Activated CD4-positive, alpha-beta memory T cell treated with anti-CD3 and anti-CD28 coated beads, Interleukin-2, amount 10 ng/mL, durations not matched to agents 7 days and 5 days (primary cell): ENCODE data around the gene TMEM213. TPM values are rescaled to one million over a fixed set of nuclear protein-coding genes. Genes with fewer than 3 reads are reported as not detected.

Experiments used
- CTCF ChIA-PET: fragments of 350-600 bp; sonication (Branson Sonifier 250); formaldehyde crosslinking; loops from one replicate; lab custom pipeline; 2021; ENCODE audit warnings: antibody characterized with exemption, inconsistent platforms; lab: Charles Lee
- POLR2A ChIA-PET: fragments of 350-600 bp; sonication (Branson Sonifier 250); formaldehyde crosslinking; loops from one replicate; lab custom pipeline; 2021; ENCODE audit warnings: antibody characterized with exemption; lab: Charles Lee
- DNase-seq: peaks from one replicate; pipeline ENCODE4 v3.0.0-alpha.2; 2020
- H3K27ac Mint-ChIP-seq: one replicate; pipeline ENCODE4 v1.8.0; 2021; ENCODE audit warnings: mild to moderate bottlenecking, mixed read lengths
- H3K27me3 Mint-ChIP-seq: one replicate; pipeline ENCODE4 v1.8.0; 2021; ENCODE audit warnings: mixed read lengths
- H3K36me3 Mint-ChIP-seq: one replicate; pipeline ENCODE4 v1.8.0; 2021; ENCODE audit warnings: low read depth, mixed read lengths
- H3K4me1 Mint-ChIP-seq: one replicate; pipeline ENCODE4 v1.8.0; 2021; ENCODE audit warnings: mixed read lengths
- H3K4me3 Mint-ChIP-seq: one replicate; pipeline ENCODE4 v1.8.0; 2021; ENCODE audit warnings: mild to moderate bottlenecking, mixed read lengths
- H3K9me3 Mint-ChIP-seq: one replicate; pipeline ENCODE4 v1.8.0; 2021; ENCODE audit warnings: mixed read lengths
- total RNA-seq, 2 experiments: library from RNA; stranded (reverse); gene quantifications; one replicate each; pipeline ENCODE4 v1.2.3, GENCODE V29; 2021

TMEM213 gene, protein sequence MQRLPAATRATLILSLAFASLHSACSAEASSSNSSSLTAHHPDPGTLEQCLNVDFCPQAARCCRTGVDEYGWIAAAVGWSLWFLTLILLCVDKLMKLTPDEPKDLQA
- total RNA-seq, result 1 to 10 TPM in 1 of 2 experiments, under 1 TPM in 1; 0.73 to 1.1 TPM

DNA sequence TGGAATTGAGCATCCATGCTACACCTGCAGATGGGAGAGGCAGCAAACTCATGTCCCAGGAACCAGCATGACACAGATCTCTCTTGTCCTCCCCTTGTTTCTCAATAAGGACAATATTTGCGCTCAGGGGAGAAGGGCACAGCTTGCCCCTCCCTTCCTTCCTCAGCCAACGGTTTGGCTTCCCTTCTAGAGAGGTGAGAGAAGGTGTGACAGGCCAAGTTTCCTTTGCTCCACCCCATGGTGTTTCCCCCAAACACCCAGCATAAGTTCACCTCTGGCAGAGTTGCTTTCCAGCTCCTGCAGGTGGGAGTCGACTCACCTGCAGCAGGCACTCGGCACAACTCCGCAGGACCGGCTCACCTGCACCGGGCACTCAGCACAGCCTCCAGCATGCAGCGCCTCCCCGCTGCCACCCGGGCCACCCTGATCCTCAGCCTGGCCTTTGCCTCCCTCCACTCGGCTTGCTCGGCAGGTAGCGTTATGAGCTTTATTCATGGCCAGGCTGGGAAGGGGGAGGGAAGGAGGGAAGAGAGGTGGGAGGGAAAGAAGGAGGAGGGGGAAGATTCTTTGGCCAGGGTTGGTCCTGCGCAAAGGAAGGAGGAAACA is at the start of gene TMEM213, which contains the start of gene ATP6V0A4:
TMEM213 (plus strand) TSS at position 280 of the 606 bp plus-strand sequence; CDS start at position 391, 111 bp downstream.
ATP6V0A4 (minus strand) TSS at position 482 of the 606 bp plus-strand sequence. CDS start 26,949 bp downstream, outside the sequence.
- Mint-ChIP-seq H3K4me3 (no peak within 1 kb of the TSS), H3K9me3 (no peaks in the 10 kb centered on the region), H3K4me1 (peaks cover 25% of the 10 kb centered on the region), H3K27me3 (peaks cover 4% of the 10 kb centered on the region), H3K36me3 (no peaks in the 10 kb centered on the region), H3K27ac (no peak within 1 kb of the TSS)
- CTCF ChIA-PET, result no interaction called here
- DNase-seq, result no peak
- POLR2A ChIA-PET, result no interaction called here

DNA sequence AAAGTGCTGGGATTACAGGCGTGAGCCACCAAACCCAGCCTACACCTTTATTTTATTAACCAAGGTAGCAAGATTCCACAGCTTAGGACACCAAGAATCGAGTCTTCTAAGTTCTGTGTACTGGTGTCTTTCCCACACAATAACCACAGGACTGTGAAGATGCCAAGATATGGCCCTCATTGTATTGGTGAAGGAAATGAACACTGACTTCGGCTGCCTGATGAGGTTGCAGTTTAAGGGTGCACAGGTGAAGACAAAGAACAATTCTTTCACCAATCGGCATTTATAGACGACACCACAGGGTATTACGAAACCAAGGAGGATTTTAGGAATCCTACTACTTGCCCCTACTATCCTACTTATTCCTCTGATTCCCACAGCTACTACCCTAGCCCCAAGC is 49.1 kb upstream of the TMEM213 start:
- DNase-seq, result no peak
- CTCF ChIA-PET, result interaction anchor here (0.7 to 2.0 kb wide), 4 partner anchors 10 to 747 kb away, joined by 3 to 11 read pairs (median 4); partner anchors contain the start of gene CREB3L2
- H3K36me3 Mint-ChIP-seq, result no peaks in the 10 kb centered on the region
- no peak overlapping the region for H3K4me3 Mint-ChIP-seq
- H3K27me3 Mint-ChIP-seq, result no peaks in the 10 kb centered on the region
- no peaks in the 10 kb centered on the region for H3K9me3 Mint-ChIP-seq
- POLR2A ChIA-PET, result no interaction called here
- H3K27ac Mint-ChIP-seq, result no peak overlapping the region
- peaks cover 77% of the 10 kb centered on the region for H3K4me1 Mint-ChIP-seq

DNA sequence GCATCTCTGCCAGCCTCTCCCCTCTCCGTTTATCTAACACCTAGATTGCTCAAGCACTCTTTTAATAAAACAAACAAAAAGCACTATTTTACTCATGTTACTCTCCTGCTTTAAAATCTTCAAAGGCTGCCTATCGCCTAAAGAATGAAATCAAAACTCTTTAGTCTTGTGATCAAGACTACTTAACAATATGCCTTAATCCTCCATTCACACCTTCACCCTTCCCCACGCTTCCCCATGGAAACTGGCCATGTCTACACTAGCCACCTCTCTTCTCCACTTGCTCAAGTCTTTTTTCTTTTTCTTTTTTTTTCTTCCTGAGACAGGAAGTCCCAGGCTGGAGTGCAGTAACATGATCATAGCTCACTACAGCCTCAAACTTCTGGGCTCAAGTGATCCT is 47.8 kb upstream of the TMEM213 start:
- H3K4me3 Mint-ChIP-seq, result no peak overlapping the region
- no peaks in the 10 kb centered on the region for H3K27me3 Mint-ChIP-seq
- ChIA-PET CTCF (interaction anchor here (3.6 kb wide), 1 partner anchor 11 kb away, joined by 20 read pairs; no protein-coding TSS in a partner anchor), POLR2A (no interaction called here)
- peaks cover 77% of the 10 kb centered on the region for H3K4me1 Mint-ChIP-seq
- no peaks in the 10 kb centered on the region for H3K36me3 Mint-ChIP-seq
- DNase-seq, result no peak
- H3K9me3 Mint-ChIP-seq, result no peaks in the 10 kb centered on the region
- H3K27ac Mint-ChIP-seq, result no peak overlapping the region

DNA sequence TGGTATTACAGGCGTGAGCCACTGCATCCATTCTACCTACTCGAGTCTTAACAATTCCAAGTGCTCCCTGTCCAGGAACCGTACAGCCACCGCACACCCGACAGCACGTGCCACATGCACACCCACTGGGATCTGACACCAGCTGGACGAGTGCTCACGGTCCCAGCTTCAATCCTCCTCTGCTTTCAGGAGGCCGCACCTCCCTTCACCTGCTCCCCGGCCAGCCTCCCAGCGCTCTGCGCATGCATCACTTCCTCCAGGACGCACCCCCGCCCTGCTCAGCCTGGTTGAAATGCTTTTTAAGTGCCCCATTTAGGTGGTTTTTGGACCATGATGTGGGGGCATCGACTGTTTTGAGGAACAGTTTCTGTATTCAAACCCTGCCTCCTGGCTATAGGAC is 47.3 kb upstream of the TMEM213 start:
- no peak overlapping the region for H3K4me3 Mint-ChIP-seq
- no peaks in the 10 kb centered on the region for H3K27me3 Mint-ChIP-seq
- no peaks in the 10 kb centered on the region for H3K9me3 Mint-ChIP-seq
- ChIA-PET POLR2A (no interaction called here), CTCF (interaction anchor here (3.6 kb wide), 1 partner anchor 12 kb away, joined by 20 read pairs; no protein-coding TSS in a partner anchor)
- H3K27ac Mint-ChIP-seq, result no peak overlapping the region
- peaks cover 72% of the 10 kb centered on the region for H3K4me1 Mint-ChIP-seq
- DNase-seq, result no peak
- no peaks in the 10 kb centered on the region for H3K36me3 Mint-ChIP-seq

DNA sequence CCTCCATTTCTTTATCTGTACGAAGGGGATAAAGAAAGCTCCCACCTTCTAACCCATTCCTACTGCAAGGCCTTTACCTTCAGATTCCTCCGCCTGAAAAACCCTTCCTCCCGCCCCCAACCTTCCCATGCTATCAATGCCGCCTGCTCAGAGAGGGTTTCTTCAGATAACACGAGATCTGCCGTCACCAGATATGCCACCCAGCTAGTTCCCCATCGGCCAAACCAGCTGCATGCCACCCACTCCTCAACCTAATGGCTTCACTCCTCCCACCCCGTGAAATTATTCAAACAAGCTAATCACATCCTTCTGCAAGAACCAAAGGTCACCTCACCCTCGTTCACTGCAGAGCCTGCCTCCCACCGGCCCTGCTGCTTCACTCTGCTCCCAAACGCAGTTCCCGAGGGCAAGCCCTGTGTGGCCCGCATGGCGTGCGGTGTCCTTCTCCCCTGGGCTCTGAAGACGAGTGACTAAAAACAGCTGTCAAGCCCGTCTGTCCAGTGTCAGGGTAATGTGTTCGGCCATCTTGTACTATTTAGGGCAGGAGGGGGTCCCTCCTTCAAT is 46.8 kb upstream of the TMEM213 start:
- CTCF ChIA-PET, result interaction anchor here (3.6 kb wide), 1 partner anchor 12 kb away, joined by 20 read pairs; no protein-coding TSS in a partner anchor
- Mint-ChIP-seq H3K27me3 (no peaks in the 10 kb centered on the region), H3K27ac (no peak overlapping the region), H3K4me1 (peaks cover 69% of the 10 kb centered on the region), H3K9me3 (no peaks in the 10 kb centered on the region), H3K36me3 (no peaks in the 10 kb centered on the region), H3K4me3 (no peak overlapping the region)
- DNase-seq, result no peak
- POLR2A ChIA-PET, result no interaction called here

DNA sequence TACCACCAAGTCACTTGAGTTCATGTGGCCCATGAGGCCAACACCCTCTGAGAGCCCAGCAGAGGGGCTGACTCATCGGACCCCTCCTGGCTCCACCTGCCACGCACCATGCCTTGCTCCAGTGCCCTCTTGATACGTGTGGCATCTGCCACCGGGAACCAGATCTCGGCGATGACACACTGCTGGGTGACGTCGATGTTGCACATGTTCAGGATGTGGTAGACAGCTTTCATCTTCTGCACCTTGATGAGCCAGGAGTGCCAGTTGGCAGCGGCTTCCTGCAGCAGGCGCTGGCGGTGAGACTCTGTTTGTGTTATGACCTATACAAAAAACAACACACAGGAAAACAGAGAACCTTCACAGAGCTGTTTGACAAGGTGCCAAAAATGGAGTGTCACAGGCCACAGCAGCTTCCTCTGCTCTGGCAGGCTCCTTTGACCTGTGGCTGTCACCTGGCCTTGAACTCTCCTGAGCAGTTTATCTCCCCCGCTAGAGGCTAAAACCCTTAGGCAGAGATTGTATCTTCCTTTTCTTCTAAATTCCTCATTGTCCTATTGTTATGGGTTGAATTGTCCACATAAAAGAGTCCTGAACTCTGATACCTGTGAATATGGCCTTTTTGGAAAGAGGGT is 45.2 kb upstream of the TMEM213 start:
- no peaks in the 10 kb centered on the region for H3K9me3 Mint-ChIP-seq
- POLR2A ChIA-PET, result interaction anchor here (1.0 to 1.5 kb wide), 4 partner anchors 65 to 607 kb away, joined by 3 to 4 read pairs (median 3); partner anchors contain the start of genes LUC7L2 and TRIM24
- H3K27ac Mint-ChIP-seq, result peak overlapping the region; percentile 91
- no peaks in the 10 kb centered on the region for H3K36me3 Mint-ChIP-seq
- H3K27me3 Mint-ChIP-seq, result no peaks in the 10 kb centered on the region
- CTCF ChIA-PET, result interaction anchor here (0.9 to 3.6 kb wide), 4 partner anchors 14 to 134 kb away, joined by 3 to 20 read pairs (median 4); no protein-coding TSS in a partner anchor
- H3K4me1 Mint-ChIP-seq, result peaks cover 72% of the 10 kb centered on the region
- H3K4me3 Mint-ChIP-seq, result no peak overlapping the region
- peak; percentile 96 for DNase-seq

DNA sequence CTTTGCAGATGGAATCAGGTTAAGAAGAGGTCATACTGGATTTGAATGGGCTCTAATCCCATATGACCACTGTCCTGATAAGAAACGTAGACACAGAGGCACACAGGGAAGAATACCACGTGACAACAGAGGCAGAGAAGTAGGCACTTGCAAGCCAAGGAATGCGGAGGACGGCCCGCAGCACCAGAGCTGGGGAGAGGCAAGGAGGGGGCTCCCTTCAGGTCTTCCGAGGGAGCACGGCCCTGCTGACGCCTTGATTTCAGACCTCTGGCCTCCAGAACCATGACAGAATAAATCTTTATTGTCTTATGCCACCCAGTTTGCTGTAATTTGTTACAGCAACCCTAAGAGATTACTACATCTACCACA is 44.7 kb upstream of the TMEM213 start:
- no peaks in the 10 kb centered on the region for H3K36me3 Mint-ChIP-seq
- ChIA-PET CTCF (interaction anchor here (0.9 to 3.6 kb wide), 4 partner anchors 14 to 134 kb away, joined by 3 to 20 read pairs (median 4); no protein-coding TSS in a partner anchor), POLR2A (interaction anchor here (1.0 to 1.5 kb wide), 4 partner anchors 64 to 607 kb away, joined by 3 to 4 read pairs (median 3); partner anchors contain the start of genes LUC7L2 and TRIM24)
- H3K9me3 Mint-ChIP-seq, result no peaks in the 10 kb centered on the region
- H3K4me1 Mint-ChIP-seq, result peaks cover 72% of the 10 kb centered on the region
- H3K4me3 Mint-ChIP-seq, result no peak overlapping the region
- no peak for DNase-seq
- peak overlapping the region; percentile 91 for H3K27ac Mint-ChIP-seq
- no peaks in the 10 kb centered on the region for H3K27me3 Mint-ChIP-seq

DNA sequence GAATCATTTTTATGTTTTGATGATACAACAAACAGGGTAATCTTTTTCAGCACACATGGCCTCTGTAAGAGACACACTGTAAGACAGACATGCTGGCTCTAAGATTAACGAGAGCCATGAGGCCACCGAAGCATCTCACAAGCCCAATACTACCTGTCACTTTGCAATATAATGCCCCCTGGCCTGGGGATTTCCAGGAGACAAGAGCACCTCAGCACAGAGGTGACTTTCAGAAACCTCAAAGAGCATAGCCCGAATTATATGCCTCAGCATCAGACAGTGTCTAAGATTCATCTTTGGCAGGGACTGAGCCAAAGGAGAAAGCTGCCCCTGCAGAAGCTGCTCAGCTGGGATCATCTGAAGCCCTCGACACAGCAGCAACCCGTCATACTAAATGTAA is 44.2 kb upstream of the TMEM213 start:
- no peak for DNase-seq
- no peaks in the 10 kb centered on the region for H3K9me3 Mint-ChIP-seq
- no peak overlapping the region for H3K4me3 Mint-ChIP-seq

DNA sequence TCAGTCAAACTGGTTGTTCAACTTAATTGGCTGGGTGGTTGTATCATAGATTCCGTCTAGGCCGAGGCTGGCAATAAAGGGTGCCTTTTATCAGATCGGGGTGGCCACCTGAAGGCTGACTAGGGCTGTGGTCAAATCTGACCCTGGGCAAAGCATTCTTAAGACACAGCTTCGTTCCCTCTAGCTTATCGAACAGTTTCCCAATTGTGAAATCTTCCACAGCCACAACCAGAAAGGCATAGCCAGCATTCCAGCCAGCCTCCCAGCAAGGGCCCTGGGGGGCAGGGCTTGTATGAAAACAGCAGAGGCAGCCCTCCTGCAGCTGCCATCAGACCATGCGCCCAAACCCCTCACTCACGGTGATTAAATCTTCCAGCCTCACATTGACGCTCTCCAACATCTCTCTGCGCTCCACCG is 42.5 kb upstream of the TMEM213 start:
- Mint-ChIP-seq H3K36me3 (no peaks in the 10 kb centered on the region), H3K4me3 (no peak overlapping the region), H3K27me3 (no peaks in the 10 kb centered on the region), H3K27ac (no peak overlapping the region), H3K4me1 (peaks cover 52% of the 10 kb centered on the region), H3K9me3 (no peaks in the 10 kb centered on the region)
- DNase-seq, result no peak
- ChIA-PET POLR2A (interaction anchor here (1.1 kb wide), 1 partner anchor 39 kb away, joined by 4 read pairs; no protein-coding TSS in a partner anchor), CTCF (no interaction called here)

More for the DNA sequence above, 44.2 kb upstream of the TMEM213 start:
- ChIA-PET CTCF (no interaction called here), POLR2A (no interaction called here)
- H3K4me1 Mint-ChIP-seq, result peaks cover 69% of the 10 kb centered on the region
- no peaks in the 10 kb centered on the region for H3K36me3 Mint-ChIP-seq
- peak overlapping the region; percentile 91 for H3K27ac Mint-ChIP-seq
- no peaks in the 10 kb centered on the region for H3K27me3 Mint-ChIP-seq

DNA sequence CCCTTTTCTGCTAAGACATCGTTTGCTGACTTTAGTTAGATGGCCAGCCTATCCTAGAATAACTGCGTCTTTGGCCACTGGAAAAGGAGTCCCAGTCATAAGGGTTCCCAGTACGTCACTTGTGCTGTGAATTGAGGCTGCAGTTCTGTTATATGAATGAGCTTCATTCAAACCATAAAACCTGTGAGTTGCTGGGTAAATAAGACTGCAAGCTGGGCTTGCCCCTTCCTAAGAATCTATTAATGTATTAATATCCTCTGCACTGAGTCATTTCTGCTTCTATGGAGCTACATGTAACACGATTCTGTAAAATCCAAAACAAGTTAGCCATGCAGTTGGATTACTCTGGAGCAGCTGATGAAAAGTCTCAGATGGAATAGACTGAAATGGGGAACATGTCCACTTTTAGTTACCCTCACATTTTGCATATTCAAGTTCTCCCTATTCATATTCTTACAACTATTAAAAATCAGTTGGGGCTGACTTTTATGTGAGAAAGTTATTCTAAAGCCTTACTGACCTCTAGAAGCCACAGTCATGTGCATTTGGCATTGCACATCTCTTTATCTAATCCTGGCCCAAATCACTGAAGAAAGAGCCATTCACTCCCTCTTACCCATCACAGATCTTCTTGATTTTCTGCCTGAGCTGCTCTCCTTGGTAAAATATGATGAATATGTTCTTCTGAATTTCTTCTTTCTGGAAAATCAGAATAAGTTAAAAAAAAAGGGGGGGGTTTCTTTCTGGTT is 41.8 kb upstream of the TMEM213 start:
- no peaks in the 10 kb centered on the region for H3K36me3 Mint-ChIP-seq
- H3K4me3 Mint-ChIP-seq, result no peak overlapping the region
- H3K27me3 Mint-ChIP-seq, result no peaks in the 10 kb centered on the region
- ChIA-PET POLR2A (interaction anchor here (1.1 kb wide), 1 partner anchor 38 kb away, joined by 4 read pairs; no protein-coding TSS in a partner anchor), CTCF (interaction anchor here (1.3 to 1.5 kb wide), 2 partner anchors 9 to 130 kb away, joined by 4 read pairs; no protein-coding TSS in a partner anchor)
- peaks cover 45% of the 10 kb centered on the region for H3K4me1 Mint-ChIP-seq
- H3K9me3 Mint-ChIP-seq, result no peaks in the 10 kb centered on the region
- no peak for DNase-seq
- H3K27ac Mint-ChIP-seq, result no peak overlapping the region

DNA sequence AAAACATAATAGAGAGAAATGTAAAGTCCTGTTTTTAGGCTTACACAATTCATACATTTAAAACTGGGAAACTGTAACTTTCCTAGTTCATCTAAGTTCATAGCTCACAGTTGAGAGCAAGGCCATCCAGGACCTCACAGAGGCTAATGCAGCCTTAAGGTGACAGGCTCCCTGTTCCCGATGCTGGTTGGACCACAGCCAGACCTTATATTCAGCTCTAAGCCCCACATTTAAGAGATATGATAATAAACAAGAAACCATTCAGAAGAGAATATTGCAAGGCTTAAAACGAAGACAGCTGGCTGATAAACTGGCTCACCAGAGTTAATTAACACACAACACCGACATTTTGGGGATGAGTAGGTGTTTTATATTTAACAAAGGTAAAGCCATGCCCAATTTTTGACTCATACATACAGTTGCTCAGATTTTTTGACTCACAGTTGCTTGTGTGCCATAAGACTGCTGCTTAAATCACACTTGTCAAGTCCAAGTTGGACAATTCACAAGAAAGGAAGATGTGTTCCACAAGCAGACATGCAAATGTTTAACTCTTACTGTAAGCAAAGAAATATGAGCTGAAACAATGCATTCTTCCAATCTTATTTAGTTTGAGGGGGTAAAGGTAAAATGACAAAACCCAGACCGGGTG is 41.1 kb upstream of the TMEM213 start:
- H3K27me3 Mint-ChIP-seq, result no peaks in the 10 kb centered on the region
- CTCF ChIA-PET, result interaction anchor here (1.3 to 1.5 kb wide), 2 partner anchors 9 to 130 kb away, joined by 4 read pairs; no protein-coding TSS in a partner anchor
- no peak for DNase-seq
- H3K27ac Mint-ChIP-seq, result no peak overlapping the region
- POLR2A ChIA-PET, result no interaction called here
- peaks cover 38% of the 10 kb centered on the region for H3K4me1 Mint-ChIP-seq
- no peaks in the 10 kb centered on the region for H3K9me3 Mint-ChIP-seq
- no peaks in the 10 kb centered on the region for H3K36me3 Mint-ChIP-seq
- no peak overlapping the region for H3K4me3 Mint-ChIP-seq
